Endothelial cell of umbilical vein (primary cell): ENCODE data around the gene DYNAP. TPM values are rescaled to one million over a fixed set of nuclear protein-coding genes. Genes with fewer than 3 reads are reported as not detected.

Experiments used
- BruUV-seq: library from RNA; stranded (reverse); fragments of 400-500 nt; replicated peaks from 2 replicates; lab custom pipeline; 2021; lab: Mats Ljungman, UMichigan
- CTCF ChIA-PET: fragments of 300-600, 350-600 bp; sonication (Branson Sonifier 250); formaldehyde crosslinking; loops from one replicate; lab custom pipeline; 2021; ENCODE audit warnings: antibody characterized with exemption, inconsistent platforms; lab: Charles Lee
- POLR2A ChIA-PET: fragments of 300-600, 350-600 bp; sonication (Branson Sonifier 250); formaldehyde crosslinking; loops from one replicate; lab custom pipeline; 2021; ENCODE audit warnings: antibody characterized with exemption, inconsistent platforms; lab: Charles Lee
- DNase-seq: peaks from one replicate; pipeline ENCODE4 v3.0.0-alpha.2; 2011; ENCODE audit warnings: low read depth, low spot score
- FAIRE-seq: peaks from 2 replicates; lab custom pipeline; 2011; peaks lifted over from hg19 to GRCh38; lab: Jason Lieb, UNC
- H2AFZ ChIP-seq: 2 replicates; pipeline ENCODE4 v1.6.0; 2012; ENCODE audit warnings: low read depth, low read length, control low read depth, inconsistent platforms
- H3K27ac ChIP-seq: 2 replicates; pipeline ENCODE4 v1.5.1; 2011; ENCODE audit warnings: low read depth, mild to moderate bottlenecking, control low read depth, low read length, moderate library complexity; ENCODE audit not compliant: insufficient read depth
- H3K27me3 ChIP-seq, 2 experiments: 2 replicates each; pipeline versions ENCODE4 v1.6.0 to v1.6.1; 2011; ENCODE audit warnings: low read length in 2 of 2, mixed read lengths in 1 of 2; ENCODE audit not compliant: control insufficient read depth in 2 of 2, insufficient read depth in 2 of 2
- H3K36me3 ChIP-seq, 2 experiments: 2 replicates in 1 of 2; 3 replicates in 1 of 2; pipeline ENCODE4 v1.5.1; 2011; ENCODE audit warnings: low read length in 2 of 2, mild to moderate bottlenecking in 1 of 2, moderate library complexity in 1 of 2; ENCODE audit not compliant: control insufficient read depth in 2 of 2, insufficient read depth in 2 of 2; ENCODE audit errors: extremely low read depth in 1 of 2
- H3K4me1 ChIP-seq: 3 replicates; pipeline ENCODE4 v1.5.1; 2011; ENCODE audit warnings: mild to moderate bottlenecking, low read length; ENCODE audit not compliant: control insufficient read depth, insufficient read depth; ENCODE audit errors: extremely low read depth
- H3K4me2 ChIP-seq: 2 replicates; pipeline ENCODE4 v1.6.1; 2011; ENCODE audit warnings: low read length, control low read depth, mixed read lengths; ENCODE audit not compliant: insufficient read depth
- H3K4me3 ChIP-seq, 3 experiments: fragments of 200-600 bp in 1 of 3; sonication (generic), shearing (Covaris generic) in 1 of 3; replicated peaks in 1 of 3; 2 replicates each; pipeline ENCODE4 v1.5.1; 2011 to 2016; ENCODE audit warnings: control low read depth in 3 of 3, low read length in 3 of 3, mild to moderate bottlenecking in 2 of 3, inconsistent platforms in 1 of 3, low read depth in 1 of 3, moderate library complexity in 1 of 3; ENCODE audit not compliant: insufficient read depth in 1 of 3
- H3K79me2 ChIP-seq: 2 replicates; pipeline ENCODE4 v1.6.0; 2012; ENCODE audit warnings: low read length, inconsistent platforms; ENCODE audit not compliant: control insufficient read depth, insufficient read depth
- H3K9ac ChIP-seq: replicated peaks from 2 replicates; pipeline ENCODE3; 2011; ENCODE audit warnings: low read length, control low read depth; ENCODE audit not compliant: insufficient read depth; ENCODE audit errors: extremely low read depth
- H3K9me1 ChIP-seq: replicated peaks from 3 replicates; pipeline ENCODE4 v1.6.0; 2011; ENCODE audit warnings: mild to moderate bottlenecking, low read length; ENCODE audit not compliant: control insufficient read depth, insufficient read depth; ENCODE audit errors: extremely low read depth
- H3K9me3 ChIP-seq: replicated peaks from 2 replicates; pipeline ENCODE4 v1.5.1; 2012; ENCODE audit warnings: low read length, inconsistent platforms; ENCODE audit not compliant: control insufficient read depth, insufficient read depth
- H4K20me1 ChIP-seq: replicated peaks from 2 replicates; pipeline ENCODE3; 2011; ENCODE audit warnings: mild to moderate bottlenecking, low read length; ENCODE audit not compliant: control insufficient read depth, insufficient read depth; ENCODE audit errors: extremely low read depth
- CTCF ChIP-seq, 2 donors: IDR thresholded peaks; 1 replicate in 1 of 2; 2 replicates in 1 of 2; pipeline ENCODE4 v1.5.1; 2011; ENCODE audit warnings: low read length in 2 of 2, mild to moderate bottlenecking in 2 of 2, moderate library complexity in 2 of 2, control low read depth in 1 of 2, inconsistent platforms in 1 of 2, low read depth in 1 of 2; ENCODE audit not compliant: insufficient read depth in 1 of 2; ENCODE audit errors: extremely low read depth in 1 of 2
- EZH2 ChIP-seq: IDR thresholded peaks from 2 replicates; pipeline ENCODE4 v1.6.1; 2012; ENCODE audit warnings: borderline replicate concordance, low read depth, mild to moderate bottlenecking, moderate library complexity, low read length, inconsistent platforms; ENCODE audit not compliant: severe bottlenecking
- FOS ChIP-seq: IDR thresholded peaks from 2 replicates; pipeline ENCODE4 v1.6.1; 2011; ENCODE audit warnings: mild to moderate bottlenecking, low read length, moderate library complexity, borderline replicate concordance; ENCODE audit not compliant: insufficient read depth
- GATA2 ChIP-seq: IDR thresholded peaks from 2 replicates; pipeline ENCODE4 v1.7.0; 2011; ENCODE audit warnings: low read depth, mild to moderate bottlenecking, moderate library complexity, mixed read lengths, low read length; ENCODE audit not compliant: insufficient read length, insufficient read depth
- JUN ChIP-seq: IDR thresholded peaks from 2 replicates; pipeline ENCODE4 v1.6.1; 2011; ENCODE audit warnings: borderline replicate concordance, low read depth; ENCODE audit not compliant: insufficient read length, insufficient read depth
- MYC ChIP-seq: IDR thresholded peaks from one replicate; pipeline ENCODE4 v1.6.1; 2011; ENCODE audit warnings: mild to moderate bottlenecking, low read depth, low read length
- POLR2A ChIP-seq: IDR thresholded peaks from 2 replicates; pipeline ENCODE4 v1.6.1; 2012; ENCODE audit warnings: low read depth, mild to moderate bottlenecking, control low read depth, low read length
- POLR2AphosphoS5 ChIP-seq: IDR thresholded peaks from 2 replicates; pipeline ENCODE4 v1.6.1; 2012; ENCODE audit warnings: low read depth, mild to moderate bottlenecking, control low read depth, low read length, moderate library complexity; ENCODE audit not compliant: insufficient read depth
- dilution Hi-C: fragments of 300-500 bp; cut with MboI; formaldehyde crosslinking; loops from one replicate; pipeline ENCODE4 v1.15.0; 2019; ENCODE audit warnings: low sequenced_read_pairs; ENCODE audit not compliant: extremely low pct_ligation_motif_present
- intact Hi-C: fragments of 100-400 bp; cut with micrococcal nuclease; formaldehyde crosslinking; loops from one replicate; pipeline ENCODE4 v1.10.0; 2022
- polyA plus RNA-seq, 4 experiments: library from polyadenylated mRNA; depleted of rRNA in 3 of 4; stranded (reverse) in 3 of 4; unstranded in 1 of 4; fragments of >200 nt; gene quantifications; 2 replicates each; pipeline versions ENCODE4 v1.2.1 to v1.2.3, GENCODE V29; 2011 to 2012; ENCODE audit warnings: missing spikeins in 1 of 4
- total RNA-seq: library from RNA; stranded (reverse); gene quantifications from 2 replicates; pipeline ENCODE4 v1.2.3, GENCODE V29; 2021
- TF ChIP-seq, protein P1 (sequence below): IDR thresholded peaks from 2 replicates; pipeline ENCODE4 v1.6.1; 2011; ENCODE audit not compliant: insufficient read depth, insufficient read length

DYNAP gene
- total and polyA plus RNA-seq, 2 donors (not counting 3 experiments of a cell fraction or from before 2014, with no cell fraction given), result not detected

DNA sequence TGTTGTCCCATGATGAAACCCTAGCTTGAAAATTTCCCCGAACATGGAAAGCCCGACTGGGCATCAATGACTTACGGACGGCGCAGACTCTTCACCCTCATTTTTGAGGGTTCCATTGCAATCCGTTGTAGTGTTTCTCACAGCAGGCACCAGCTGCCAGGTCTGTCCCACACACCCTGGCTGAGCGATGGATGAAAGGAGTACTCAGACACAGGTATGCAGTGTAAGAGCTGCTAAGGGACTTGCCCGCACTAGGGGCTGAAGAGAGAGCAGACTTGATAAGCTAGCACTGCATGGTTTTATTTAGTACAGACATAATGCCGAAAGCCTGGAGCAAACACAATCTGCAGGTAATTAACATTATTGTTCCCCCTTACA lies 15.8 kb downstream of the DYNAP start:
- CTCF ChIA-PET, result interaction anchor here (1.1 kb wide), 1 partner anchor 214 kb away, joined by 3 read pairs; no protein-coding TSS in a partner anchor
- Histone ChIP-seq H2AFZ (no peak overlapping the region), H3K9me3 (no peaks in the 10 kb centered on the region), H3K4me3 (no peak overlapping the region), H3K36me3 (no peaks in the 10 kb centered on the region), H4K20me1 (no peaks in the 10 kb centered on the region), H3K27me3 (no peaks in the 10 kb centered on the region), H3K4me2 (no peak overlapping the region), H3K4me1 (no peaks in the 10 kb centered on the region), H3K9ac (no peak overlapping the region), H3K9me1 (no peaks in the 10 kb centered on the region), H3K27ac (no peak overlapping the region), H3K79me2 (no peaks in the 10 kb centered on the region)
- dilution Hi-C loops, result no loop called here
- POLR2A ChIA-PET, result no interaction called here
- FAIRE-seq (no peak), DNase-seq (no peak)
- TF ChIP-seq MYC (no peak), JUN (no peak), POLR2AphosphoS5 (no peak), CTCF (IDR thresholded peaks at IDR 0.05; ENCODE audit: extremely low read depth in 1 of 2, insufficient read depth in 1 of 2, low read depth in 1 of 2, low read length in 2 of 2) (no peak), EZH2 (no peak), POLR2A (no peak), GATA2 (no peak), FOS (no peak)
- TF ChIP-seq, protein P1, sequence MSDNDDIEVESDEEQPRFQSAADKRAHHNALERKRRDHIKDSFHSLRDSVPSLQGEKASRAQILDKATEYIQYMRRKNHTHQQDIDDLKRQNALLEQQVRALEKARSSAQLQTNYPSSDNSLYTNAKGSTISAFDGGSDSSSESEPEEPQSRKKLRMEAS, result no peak
- intact Hi-C loops, result no loop called here
- no TSS peak for BruUV-seq
